Panc1 (cell line): ENCODE results near the gene CEP170B. TPM values are rescaled to one million over a fixed set of nuclear protein-coding genes. Genes with fewer than 3 reads are reported as not detected.

ENCODE experiments used
- ATAC-seq: fragments of 200-7000 bp; cut with Tn5 transposase; 2 replicates; pipeline ENCODE4 v1.9.1; 2020; ENCODE audit warnings: mild to moderate bottlenecking, moderate library complexity
- BruUV-seq: library from RNA; stranded (reverse); fragments of 400-500 nt; replicated peaks from 2 replicates; lab custom pipeline; 2021; lab: Mats Ljungman, UMichigan
- CTCF ChIA-PET: fragments of 300-600 bp; sonication (Branson Sonifier 250); formaldehyde crosslinking; loops from one replicate; lab custom pipeline; 2022; ENCODE audit warnings: antibody characterized with exemption; lab: Charles Lee
- POLR2A ChIA-PET: fragments of 300-600 bp; sonication (Branson Sonifier 250); formaldehyde crosslinking; loops from one replicate; lab custom pipeline; 2022; ENCODE audit warnings: antibody characterized with exemption; lab: Charles Lee
- DNase-seq: peaks from one replicate; pipeline ENCODE4 v3.0.0-alpha.2; 2010; ENCODE audit warnings: low read depth, low spot score
- H3K27ac ChIP-seq: 2 replicates; pipeline ENCODE4 v1.5.1; 2011; ENCODE audit warnings: mild to moderate bottlenecking, low read length, inconsistent platforms
- H3K27me3 ChIP-seq: fragments of 200-500 bp; sonication (Bioruptor generic); 2 replicates; pipeline ENCODE4 v1.6.0; 2014; ENCODE audit warnings: low read length, inconsistent platforms; ENCODE audit not compliant: control insufficient read depth, insufficient read depth
- H3K36me3 ChIP-seq: fragments of 200-500 bp; sonication (Bioruptor generic); 2 replicates; pipeline ENCODE4 v1.5.1; 2014; ENCODE audit warnings: inconsistent platforms, mild to moderate bottlenecking, low read length, moderate library complexity; ENCODE audit not compliant: control insufficient read depth, insufficient read depth
- H3K4me1 ChIP-seq: 2 replicates; pipeline ENCODE4 v1.5.1; 2011; ENCODE audit warnings: inconsistent platforms, mild to moderate bottlenecking, low read length, moderate library complexity; ENCODE audit not compliant: control insufficient read depth, insufficient read depth
- H3K4me3 ChIP-seq, 2 experiments: 2 replicates each; pipeline ENCODE4 v1.5.1; 2011 to 2012; ENCODE audit warnings: low read depth in 2 of 2, low read length in 2 of 2, mild to moderate bottlenecking in 2 of 2, inconsistent platforms in 1 of 2, moderate library complexity in 1 of 2
- H3K9me3 ChIP-seq: fragments of 200-500 bp; sonication (Bioruptor generic); 2 replicates; pipeline ENCODE4 v1.5.1; 2014; ENCODE audit warnings: low read depth, mild to moderate bottlenecking, inconsistent platforms, low read length, moderate library complexity; ENCODE audit not compliant: control insufficient read depth, insufficient read depth
- CTCF ChIP-seq: fragments of 450-650 bp; IDR thresholded peaks from 2 replicates; pipeline ENCODE4 v1.5.1; 2017; ENCODE audit warnings: mild to moderate bottlenecking
- POLR2AphosphoS5 ChIP-seq: IDR thresholded peaks from 2 replicates; pipeline ENCODE4 v1.6.1; 2012; ENCODE audit warnings: mild to moderate bottlenecking, low read depth, low read length, moderate library complexity
- REST ChIP-seq, 2 experiments: IDR thresholded peaks; 2 replicates each; pipeline ENCODE4 v1.6.1; 2011 to 2012; ENCODE audit warnings: low read depth in 2 of 2, control low read depth in 1 of 2, low read length in 1 of 2, mild to moderate bottlenecking in 1 of 2, moderate library complexity in 1 of 2; ENCODE audit not compliant: insufficient read depth in 1 of 2
- SIN3A ChIP-seq: IDR thresholded peaks from 2 replicates; pipeline ENCODE4 v1.6.1; 2012; ENCODE audit warnings: low read depth, mild to moderate bottlenecking, low read length, moderate library complexity, borderline replicate concordance; ENCODE audit not compliant: insufficient read depth
- TCF7L2 ChIP-seq: IDR thresholded peaks from 2 replicates; pipeline ENCODE4 v1.6.1; 2011; ENCODE audit warnings: mild to moderate bottlenecking, low read depth, low read length, inconsistent platforms
- in situ Hi-C: cut with HindIII; loops from 2 replicates; pipeline ENCODE4 v1.10.0; 2016; ENCODE audit warnings: low sequenced_read_pairs, low pct_unique_long_range_greater_than_20kb
- intact Hi-C: fragments of 100-400 bp; cut with micrococcal nuclease; formaldehyde crosslinking; loops from one replicate; pipeline ENCODE4 v1.10.0; 2022; ENCODE audit not compliant: unreplicated experiment
- total RNA-seq: library from RNA; stranded (reverse); gene quantifications from one replicate; pipeline ENCODE4 v1.2.1, GENCODE V29; 2021; ENCODE audit not compliant: unreplicated experiment

The CEP170B gene
- total RNA-seq, 1 experiment from 2014 or later: 17.8 TPM

GRCh38 chr14:104817930-104818713 is 46.9 kb upstream of the CEP170B start:
- CTCF ChIA-PET: interaction anchor here (0.6 kb wide), 1 partner anchor 10 kb away, joined by 3 read pairs; no protein-coding TSS in a partner anchor
- in situ Hi-C loops: no loop called here

GRCh38 chr14:104818714-104819161 is 46.3 kb upstream of the CEP170B start:
- Histone ChIP-seq H3K9me3 (no peaks in the 10 kb centered on the region), H3K36me3 (no peaks in the 10 kb centered on the region; the same call in 1 of the 2 replicates), H3K4me3 (no peak overlapping the region), H3K4me1 (peaks cover 27% of the 10 kb centered on the region), H3K27me3 (no peaks in the 10 kb centered on the region), H3K27ac (no peak overlapping the region)
- ChIA-PET CTCF (no interaction called here), POLR2A (no interaction called here)
- in situ Hi-C loops (no loop called here), intact Hi-C loops (no loop called here)
- no peak for ATAC-seq
- no peak for DNase-seq
- no TSS peak for BruUV-seq
- TF ChIP-seq REST (IDR thresholded peaks at IDR 0.05; ENCODE audit: insufficient read depth in 1 of 2, low read depth in 2 of 2, low read length in 1 of 2) (no peak), SIN3A (no peak), TCF7L2 (no peak), CTCF (no peak)

More at GRCh38 chr14:104817930-104818713, 46.9 kb upstream of the CEP170B start:
- DNase-seq: no peak
- no peak overlapping the region for H3K27ac ChIP-seq
- ATAC-seq: no peak
- no peaks in the 10 kb centered on the region; the same call in 1 of the 2 replicates for H3K36me3 ChIP-seq
- intact Hi-C loops: no loop called here
- TF ChIP-seq SIN3A (no peak), CTCF (no peak), REST (IDR thresholded peaks at IDR 0.05; ENCODE audit: insufficient read depth in 1 of 2, low read depth in 2 of 2, low read length in 1 of 2) (no peak), TCF7L2 (no peak), POLR2AphosphoS5 (no peak)
- no peak overlapping the region for H3K4me3 ChIP-seq
- H3K9me3 ChIP-seq: no peaks in the 10 kb centered on the region
- no peaks in the 10 kb centered on the region for H3K27me3 ChIP-seq
- POLR2A ChIA-PET: no interaction called here
- H3K4me1 ChIP-seq: peaks cover 27% of the 10 kb centered on the region
- no TSS peak for BruUV-seq
